A673 (cell line): ENCODE data around the gene GMPPB. TPM values are rescaled to one million over a fixed set of nuclear protein-coding genes. Genes with fewer than 3 reads are reported as not detected.
"Not testable (repeated sequence)": the region's sequence is repeated elsewhere in the genome, so short reads cannot be mapped to it uniquely, and the experiment has no call there.

Experiments used
- BruUV-seq: library from RNA; stranded (reverse); fragments of 400-500 nt; replicated peaks from 2 replicates; lab custom pipeline; 2021; lab: Mats Ljungman, UMichigan
- CTCF ChIA-PET: fragments of 300-600 bp; sonication (Branson Sonifier 250); formaldehyde crosslinking; loops from one replicate; lab custom pipeline; 2022; ENCODE audit warnings: antibody characterized with exemption; lab: Charles Lee
- POLR2A ChIA-PET: fragments of 300-600 bp; sonication (Branson Sonifier 250); formaldehyde crosslinking; loops from one replicate; lab custom pipeline; 2022; ENCODE audit warnings: antibody characterized with exemption; ENCODE audit not compliant: low non-redundant PET; lab: Charles Lee
- DNase-seq: peaks from one replicate; pipeline ENCODE4 v3.0.0-alpha.2; 2015; ENCODE audit warnings: low spot score
- H3K27ac ChIP-seq: fragments of 200-600 bp; sonication (generic); 2 replicates; pipeline ENCODE4 v1.5.1; 2016; ENCODE audit warnings: mixed run types, low read depth, mild to moderate bottlenecking, mixed read lengths, antibody characterized with exemption, low read length; ENCODE audit not compliant: poor library complexity, severe bottlenecking
- H3K27me3 ChIP-seq: fragments of 200-600 bp; sonication (generic); replicated peaks from 2 replicates; pipeline ENCODE4 v1.6.1; 2017; ENCODE audit warnings: mixed run types, low read depth, mild to moderate bottlenecking, mixed read lengths, antibody characterized with exemption, low read length; ENCODE audit not compliant: insufficient read depth, poor library complexity
- H3K36me3 ChIP-seq: fragments of 200-600 bp; sonication (generic); 2 replicates; pipeline ENCODE4 v1.6.1; 2016; ENCODE audit warnings: mixed run types, mild to moderate bottlenecking, mixed read lengths, antibody characterized with exemption, low read length; ENCODE audit not compliant: insufficient read depth, poor library complexity, severe bottlenecking
- H3K4me1 ChIP-seq: fragments of 200-600 bp; sonication (generic); 2 replicates; pipeline ENCODE4 v1.6.1; 2017; ENCODE audit warnings: mixed run types, mild to moderate bottlenecking, mixed read lengths, antibody characterized with exemption, low read length; ENCODE audit not compliant: insufficient read depth, poor library complexity, severe bottlenecking
- H3K4me3 ChIP-seq: fragments of 200-600 bp; sonication (generic); 2 replicates; pipeline ENCODE4 v1.5.1; 2016; ENCODE audit warnings: low read depth, mixed run types, mild to moderate bottlenecking, mixed read lengths, low read length; ENCODE audit not compliant: poor library complexity, severe bottlenecking
- H3K9me3 ChIP-seq: fragments of 200-600 bp; sonication (generic); 2 replicates; pipeline ENCODE4 v1.6.1; 2016; ENCODE audit warnings: mixed run types, low read depth, mild to moderate bottlenecking, mixed read lengths, antibody characterized with exemption, low read length; ENCODE audit not compliant: poor library complexity, severe bottlenecking
- EZH2 ChIP-seq: fragments of 200-600 bp; sonication (generic); IDR thresholded peaks from 2 replicates; pipeline ENCODE4 v1.6.1; 2017; ENCODE audit warnings: borderline replicate concordance, low read depth, mild to moderate bottlenecking, mixed read lengths, antibody characterized with exemption, low read length; ENCODE audit not compliant: poor library complexity, severe bottlenecking
- intact Hi-C: fragments of 100-400 bp; cut with micrococcal nuclease; formaldehyde crosslinking; loops from one replicate; pipeline ENCODE4 v1.10.0; 2022; ENCODE audit not compliant: unreplicated experiment
- total RNA-seq: library from RNA; stranded (reverse); gene quantifications from 2 replicates; pipeline ENCODE4 v1.2.3, GENCODE V29; 2021
- TF ChIP-seq, protein P1 (sequence below): fragments of 300-800, 200-600 bp; sonication (generic); conservative IDR thresholded peaks from 2 replicates; pipeline ENCODE4 v1.5.1; 2017; ENCODE audit warnings: low read depth, mild to moderate bottlenecking, antibody characterized with exemption, low read length, moderate library complexity, mixed read lengths

Gene GMPPB
- total RNA-seq, 1 experiment from 2014 or later, result 15.2 TPM

- TF ChIP-seq, protein P1, sequence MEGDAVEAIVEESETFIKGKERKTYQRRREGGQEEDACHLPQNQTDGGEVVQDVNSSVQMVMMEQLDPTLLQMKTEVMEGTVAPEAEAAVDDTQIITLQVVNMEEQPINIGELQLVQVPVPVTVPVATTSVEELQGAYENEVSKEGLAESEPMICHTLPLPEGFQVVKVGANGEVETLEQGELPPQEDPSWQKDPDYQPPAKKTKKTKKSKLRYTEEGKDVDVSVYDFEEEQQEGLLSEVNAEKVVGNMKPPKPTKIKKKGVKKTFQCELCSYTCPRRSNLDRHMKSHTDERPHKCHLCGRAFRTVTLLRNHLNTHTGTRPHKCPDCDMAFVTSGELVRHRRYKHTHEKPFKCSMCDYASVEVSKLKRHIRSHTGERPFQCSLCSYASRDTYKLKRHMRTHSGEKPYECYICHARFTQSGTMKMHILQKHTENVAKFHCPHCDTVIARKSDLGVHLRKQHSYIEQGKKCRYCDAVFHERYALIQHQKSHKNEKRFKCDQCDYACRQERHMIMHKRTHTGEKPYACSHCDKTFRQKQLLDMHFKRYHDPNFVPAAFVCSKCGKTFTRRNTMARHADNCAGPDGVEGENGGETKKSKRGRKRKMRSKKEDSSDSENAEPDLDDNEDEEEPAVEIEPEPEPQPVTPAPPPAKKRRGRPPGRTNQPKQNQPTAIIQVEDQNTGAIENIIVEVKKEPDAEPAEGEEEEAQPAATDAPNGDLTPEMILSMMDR, result no peak; the same call in 1 of the 2 replicates
- no peak for TF ChIP-seq EZH2
- Histone ChIP-seq H3K27ac (no peak overlapping the region), H3K36me3 (no peaks in the 10 kb centered on the region), H3K27me3 (no peaks in the 10 kb centered on the region), H3K4me1 (no peaks in the 10 kb centered on the region), H3K9me3 (no peaks in the 10 kb centered on the region), H3K4me3 (no peak overlapping the region)
- BruUV-seq, result no TSS peak
- CTCF ChIA-PET, result interaction anchor here (1.0 kb wide), 2 partner anchors 161 to 200 kb away, joined by 3 to 5 read pairs; no protein-coding TSS in a partner anchor
- intact Hi-C loops, result loop anchor here (5.0 kb wide), 1 partner anchor 207 kb away; no protein-coding TSS in a partner anchor
- POLR2A ChIA-PET, result no interaction called here
- no peak for DNase-seq
These were observed 23.2 kb downstream of the GMPPB start for GRCh38 chr3:49700453-49701128.

DNA sequence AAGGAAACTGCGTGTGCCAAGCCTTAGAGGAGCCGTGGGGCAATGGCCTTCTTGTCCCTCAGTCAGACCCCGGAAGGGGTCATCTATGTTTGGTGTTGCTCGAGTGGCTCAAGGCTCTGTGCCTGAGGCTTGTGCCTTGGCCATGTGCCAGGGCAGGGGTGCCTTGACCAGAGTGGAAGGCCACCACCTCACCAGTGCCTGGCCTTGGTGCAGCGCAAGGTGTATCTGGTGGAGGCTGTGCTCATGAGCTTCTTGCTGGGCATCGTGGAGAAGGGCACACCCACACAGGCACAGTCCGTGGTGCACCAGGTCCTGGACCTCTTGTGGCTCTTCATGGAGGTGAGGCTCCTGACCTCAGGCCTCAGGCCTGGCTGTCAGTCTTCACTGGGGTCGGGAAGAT, 23.7 kb downstream of the GMPPB start:
- H3K4me3 ChIP-seq, result no peak overlapping the region
- POLR2A ChIA-PET, result no interaction called here
- H3K4me1 ChIP-seq, result no peaks in the 10 kb centered on the region
- no peak for TF ChIP-seq EZH2
- TF ChIP-seq, protein P1, result no peak
- BruUV-seq, result no TSS peak
- DNase-seq, result no peak
- H3K27me3 ChIP-seq, result no peaks in the 10 kb centered on the region
- no peaks in the 10 kb centered on the region for H3K9me3 ChIP-seq
- intact Hi-C loops, result loop anchor here (5.0 kb wide), 1 partner anchor 207 kb away; no protein-coding TSS in a partner anchor
- H3K36me3 ChIP-seq, result no peaks in the 10 kb centered on the region
- H3K27ac ChIP-seq, result no peak overlapping the region
- CTCF ChIA-PET, result no interaction called here

GRCh38 chr3:49699281-49699979, 24.3 kb downstream of the GMPPB start:
- intact Hi-C loops, result no loop called here
- POLR2A ChIA-PET, result no interaction called here
- CTCF ChIA-PET, result no interaction called here
- no TSS peak for BruUV-seq
- no peak for DNase-seq
- Histone ChIP-seq H3K9me3 (no peaks in the 10 kb centered on the region), H3K27ac (no peak overlapping the region), H3K27me3 (no peaks in the 10 kb centered on the region), H3K4me1 (no peaks in the 10 kb centered on the region), H3K4me3 (no peak overlapping the region), H3K36me3 (no peaks in the 10 kb centered on the region)
- no peak for TF ChIP-seq EZH2
- TF ChIP-seq, protein P1, result no peak

- intact Hi-C loops, DNase-seq, H3K9me3 ChIP-seq, H3K27ac ChIP-seq, CTCF ChIA-PET, H3K4me3 ChIP-seq, BruUV-seq, H3K4me1 ChIP-seq, H3K27me3 ChIP-seq, POLR2A ChIA-PET, H3K36me3 ChIP-seq: not testable (repeated sequence)
These were observed 28.3 kb downstream of the GMPPB start for GRCh38 chr3:49695350-49696015.
